Measurements from ENCODE around the gene SYCE1L. TPM values are rescaled to one million over a fixed set of nuclear protein-coding genes. Genes with fewer than 3 reads are reported as not detected.
A peak's percentile ranks its signal among the peaks of the same experiment; 100 is the strongest.

The SYCE1L gene
- total RNA-seq, 1 experiment from 2014 or later: 6.2 TPM

- CTCF ChIA-PET: no interaction called here
- Histone ChIP-seq H2AFZ (no peak overlapping the region), H3K9me3 (ENCODE audit: insufficient read depth, low read depth) (no peaks in the 10 kb centered on the region), H3F3A (ENCODE audit: insufficient read depth, low read depth) (no peaks in the 10 kb centered on the region), H3K9me2 (ENCODE audit: insufficient read depth) (no peaks in the 10 kb centered on the region), H3K79me2 (ENCODE audit: low read depth) (no peaks in the 10 kb centered on the region), H3K27ac (no peak overlapping the region), H4K20me1 (ENCODE audit: insufficient read depth) (no peaks in the 10 kb centered on the region), H3K4me3 (no peak overlapping the region), H3K4me1 (replicated peaks; ENCODE audit: insufficient read depth) (no peaks in the 10 kb centered on the region), H3K27me3 (ENCODE audit: insufficient read depth, low read depth) (peaks cover 42% of the 10 kb centered on the region), H3K4me2 (no peak overlapping the region), H3K36me3 (ENCODE audit: low read depth) (no peaks in the 10 kb centered on the region)
- no TSS peak for BruUV-seq (replicated peaks)
- POLR2A ChIA-PET (ENCODE audit: unreplicated experiment): interaction anchor here (0.6 kb wide), 1 partner anchor 496 kb away, joined by 3 read pairs; no protein-coding TSS in a partner anchor
- intact Hi-C loops (cut with micrococcal nuclease; ENCODE audit: unreplicated experiment): loop anchor here (10.0 kb wide), 2 partner anchors 515 to 1975 kb away; no protein-coding TSS in a partner anchor
- no peak for TF ChIP-seq EZH2 (IDR thresholded peaks at IDR 0.05; ENCODE audit: low read depth)
- TF ChIP-seq CTCF (conservative IDR thresholded peaks at IDR 0.05): peak; percentile 74
- peak in 1 of 2 experiments; percentile 37 for DNase-seq
These were observed 29.5 kb upstream of the SYCE1L start for GRCh38 chr16:77169650-77170236.

GRCh38 chr16:77170805-77171204, 28.4 kb upstream of the SYCE1L start:
- Histone ChIP-seq H3F3A (ENCODE audit: insufficient read depth, low read depth) (no peaks in the 10 kb centered on the region), H3K27me3 (ENCODE audit: insufficient read depth, low read depth) (peaks cover 39% of the 10 kb centered on the region), H3K36me3 (ENCODE audit: low read depth) (no peaks in the 10 kb centered on the region), H3K9me2 (ENCODE audit: insufficient read depth) (no peaks in the 10 kb centered on the region), H2AFZ (no peak overlapping the region), H3K4me3 (no peak overlapping the region), H3K27ac (no peak overlapping the region), H3K4me1 (replicated peaks; ENCODE audit: insufficient read depth) (no peaks in the 10 kb centered on the region), H3K9me3 (ENCODE audit: insufficient read depth, low read depth) (no peaks in the 10 kb centered on the region), H4K20me1 (ENCODE audit: insufficient read depth) (no peaks in the 10 kb centered on the region), H3K4me2 (no peak overlapping the region), H3K79me2 (ENCODE audit: low read depth) (no peaks in the 10 kb centered on the region)
- ChIA-PET CTCF (interaction anchor here (1.2 kb wide), 1 partner anchor 1654 kb away, joined by 3 read pairs; no protein-coding TSS in a partner anchor), POLR2A (ENCODE audit: unreplicated experiment) (no interaction called here)
- no TSS peak for BruUV-seq (replicated peaks)
- no peak for TF ChIP-seq EZH2 (IDR thresholded peaks at IDR 0.05; ENCODE audit: low read depth)
- TF ChIP-seq CTCF (conservative IDR thresholded peaks at IDR 0.05): no peak
- DNase-seq: no peak
- intact Hi-C loops (cut with micrococcal nuclease; ENCODE audit: unreplicated experiment): loop anchor here (1.0 to 10.0 kb wide), 3 partner anchors 516 to 1976 kb away; no protein-coding TSS in a partner anchor

GRCh38 chr16:77171745-77172635, 27.2 kb upstream of the SYCE1L start:
- Histone ChIP-seq H3K27me3 (ENCODE audit: insufficient read depth, low read depth) (peaks cover 36% of the 10 kb centered on the region), H4K20me1 (ENCODE audit: insufficient read depth) (no peaks in the 10 kb centered on the region), H3K4me1 (replicated peaks; ENCODE audit: insufficient read depth) (no peaks in the 10 kb centered on the region), H3K9me2 (ENCODE audit: insufficient read depth) (no peaks in the 10 kb centered on the region), H3F3A (ENCODE audit: insufficient read depth, low read depth) (no peaks in the 10 kb centered on the region), H3K4me2 (peak overlapping the region; percentile 7), H3K9me3 (ENCODE audit: insufficient read depth, low read depth) (no peaks in the 10 kb centered on the region), H3K79me2 (ENCODE audit: low read depth) (no peaks in the 10 kb centered on the region), H3K27ac (no peak overlapping the region), H3K4me3 (no peak overlapping the region), H2AFZ (no peak overlapping the region), H3K36me3 (ENCODE audit: low read depth) (no peaks in the 10 kb centered on the region)
- TF ChIP-seq EZH2 (IDR thresholded peaks at IDR 0.05; ENCODE audit: low read depth): no peak
- peak; percentile 88 for TF ChIP-seq CTCF (conservative IDR thresholded peaks at IDR 0.05)
- DNase-seq: peak; percentile 21 to 56
- intact Hi-C loops (cut with micrococcal nuclease; ENCODE audit: unreplicated experiment): loop anchor here (1.0 to 10.0 kb wide), 3 partner anchors 517 to 1977 kb away; no protein-coding TSS in a partner anchor
- BruUV-seq (replicated peaks): no TSS peak
- CTCF ChIA-PET: interaction anchor here (0.6 to 1.2 kb wide), 4 partner anchors 790 to 1655 kb away, joined by 3 to 9 read pairs (median 4); no protein-coding TSS in a partner anchor
- POLR2A ChIA-PET (ENCODE audit: unreplicated experiment): no interaction called here

Data from PC-9 (cell line).